Progenitor cell of endocrine pancreas (in vitro differentiated cells): ENCODE results near the gene ATXN7L1. TPM values are rescaled to one million over a fixed set of nuclear protein-coding genes. Genes with fewer than 3 reads are reported as not detected.

Source experiments
- DNase-seq: peaks from one replicate; pipeline ENCODE4 v3.0.0; 2021; ENCODE audit warnings: low spot score; ENCODE audit not compliant: unreplicated experiment
- H3K27ac Mint-ChIP-seq: 2 replicates; pipeline ENCODE4 v1.8.0; 2021; ENCODE audit warnings: mild to moderate bottlenecking, moderate library complexity, mixed read lengths
- H3K27me3 Mint-ChIP-seq: 2 replicates; pipeline ENCODE4 v1.8.0; 2021; ENCODE audit warnings: mixed read lengths
- H3K36me3 Mint-ChIP-seq: 2 replicates; pipeline ENCODE4 v1.8.0; 2022; ENCODE audit warnings: mixed read lengths; ENCODE audit not compliant: insufficient read depth
- H3K4me1 Mint-ChIP-seq: 2 replicates; pipeline ENCODE4 v1.8.0; 2021; ENCODE audit warnings: low read depth, mixed read lengths
- H3K4me3 Mint-ChIP-seq: 2 replicates; pipeline ENCODE4 v1.8.0; 2021; ENCODE audit warnings: low read depth, mild to moderate bottlenecking, moderate library complexity, mixed read lengths
- H3K9me3 Mint-ChIP-seq: 2 replicates; pipeline ENCODE4 v1.8.0; 2021; ENCODE audit warnings: low read depth, mixed read lengths
- total RNA-seq: library from RNA; stranded (reverse); gene quantifications from 2 replicates; pipeline ENCODE4 v1.2.1, GENCODE V29; 2021
- TF ChIP-seq, protein P1 (sequence below): fragments of 200-600 bp; sonication (generic); IDR thresholded peaks from one replicate; pipeline ENCODE4 v1.5.0; 2021; ENCODE audit warnings: antibody characterized with exemption, mild to moderate bottlenecking; ENCODE audit not compliant: unreplicated experiment

Gene ATXN7L1
- total RNA-seq, 1 donor from 2014 or later: 18.3 TPM

- Mint-ChIP-seq H3K9me3 (no peaks in the 10 kb centered on the region), H3K4me1 (no peaks in the 10 kb centered on the region), H3K27ac (no peak overlapping the region), H3K36me3 (no peaks in the 10 kb centered on the region), H3K4me3 (no peak overlapping the region), H3K27me3 (peaks cover 3% of the 10 kb centered on the region)
- no peak for DNase-seq
- TF ChIP-seq, protein P1, sequence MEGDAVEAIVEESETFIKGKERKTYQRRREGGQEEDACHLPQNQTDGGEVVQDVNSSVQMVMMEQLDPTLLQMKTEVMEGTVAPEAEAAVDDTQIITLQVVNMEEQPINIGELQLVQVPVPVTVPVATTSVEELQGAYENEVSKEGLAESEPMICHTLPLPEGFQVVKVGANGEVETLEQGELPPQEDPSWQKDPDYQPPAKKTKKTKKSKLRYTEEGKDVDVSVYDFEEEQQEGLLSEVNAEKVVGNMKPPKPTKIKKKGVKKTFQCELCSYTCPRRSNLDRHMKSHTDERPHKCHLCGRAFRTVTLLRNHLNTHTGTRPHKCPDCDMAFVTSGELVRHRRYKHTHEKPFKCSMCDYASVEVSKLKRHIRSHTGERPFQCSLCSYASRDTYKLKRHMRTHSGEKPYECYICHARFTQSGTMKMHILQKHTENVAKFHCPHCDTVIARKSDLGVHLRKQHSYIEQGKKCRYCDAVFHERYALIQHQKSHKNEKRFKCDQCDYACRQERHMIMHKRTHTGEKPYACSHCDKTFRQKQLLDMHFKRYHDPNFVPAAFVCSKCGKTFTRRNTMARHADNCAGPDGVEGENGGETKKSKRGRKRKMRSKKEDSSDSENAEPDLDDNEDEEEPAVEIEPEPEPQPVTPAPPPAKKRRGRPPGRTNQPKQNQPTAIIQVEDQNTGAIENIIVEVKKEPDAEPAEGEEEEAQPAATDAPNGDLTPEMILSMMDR: no peak
Measured at GRCh38 chr7:105596866-105597265, 279.5 kb downstream of the ATXN7L1 start.

DNA sequence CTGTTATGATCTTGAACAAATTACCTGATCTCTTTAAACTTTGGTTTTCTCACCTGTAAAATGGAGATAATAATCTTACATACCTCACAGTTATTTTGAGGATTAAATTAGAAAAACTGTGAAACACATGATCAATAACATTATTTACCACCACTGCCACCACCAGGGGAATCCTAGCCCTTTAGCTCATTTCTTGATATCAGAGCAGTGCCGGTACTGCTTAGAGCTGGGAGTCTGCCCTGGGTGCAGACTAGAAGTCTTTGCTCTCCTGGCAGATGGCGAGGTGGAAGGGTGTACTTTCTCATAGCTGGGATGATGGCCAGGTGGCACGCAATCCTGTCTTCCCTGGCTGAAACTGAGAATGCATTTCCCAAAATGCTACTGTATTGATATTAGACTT lies 282.4 kb downstream of the ATXN7L1 start:
- H3K27me3 Mint-ChIP-seq: peaks cover 3% of the 10 kb centered on the region
- DNase-seq: no peak
- no peak overlapping the region for H3K4me3 Mint-ChIP-seq
- H3K9me3 Mint-ChIP-seq: no peaks in the 10 kb centered on the region
- no peaks in the 10 kb centered on the region for H3K36me3 Mint-ChIP-seq
- peaks cover 2% of the 10 kb centered on the region for H3K4me1 Mint-ChIP-seq
- TF ChIP-seq, protein P1: peak; percentile 31
- no peak overlapping the region for H3K27ac Mint-ChIP-seq

- Mint-ChIP-seq H3K4me3 (no peak overlapping the region), H3K9me3 (no peaks in the 10 kb centered on the region), H3K27me3 (no peaks in the 10 kb centered on the region), H3K4me1 (peaks cover 2% of the 10 kb centered on the region), H3K36me3 (no peaks in the 10 kb centered on the region), H3K27ac (no peak overlapping the region)
- DNase-seq: no peak
- TF ChIP-seq, protein P1: no peak
Measured at GRCh38 chr7:105591522-105591921, 284.9 kb downstream of the ATXN7L1 start.

GRCh38 chr7:105590793-105591192 lies 285.6 kb downstream of the ATXN7L1 start:
- no peak overlapping the region for H3K27ac Mint-ChIP-seq
- H3K4me1 Mint-ChIP-seq: peaks cover 2% of the 10 kb centered on the region
- DNase-seq: no peak
- no peaks in the 10 kb centered on the region for H3K36me3 Mint-ChIP-seq
- no peak overlapping the region for H3K4me3 Mint-ChIP-seq
- TF ChIP-seq, protein P1: no peak
- H3K27me3 Mint-ChIP-seq: no peaks in the 10 kb centered on the region
- H3K9me3 Mint-ChIP-seq: no peaks in the 10 kb centered on the region

DNA sequence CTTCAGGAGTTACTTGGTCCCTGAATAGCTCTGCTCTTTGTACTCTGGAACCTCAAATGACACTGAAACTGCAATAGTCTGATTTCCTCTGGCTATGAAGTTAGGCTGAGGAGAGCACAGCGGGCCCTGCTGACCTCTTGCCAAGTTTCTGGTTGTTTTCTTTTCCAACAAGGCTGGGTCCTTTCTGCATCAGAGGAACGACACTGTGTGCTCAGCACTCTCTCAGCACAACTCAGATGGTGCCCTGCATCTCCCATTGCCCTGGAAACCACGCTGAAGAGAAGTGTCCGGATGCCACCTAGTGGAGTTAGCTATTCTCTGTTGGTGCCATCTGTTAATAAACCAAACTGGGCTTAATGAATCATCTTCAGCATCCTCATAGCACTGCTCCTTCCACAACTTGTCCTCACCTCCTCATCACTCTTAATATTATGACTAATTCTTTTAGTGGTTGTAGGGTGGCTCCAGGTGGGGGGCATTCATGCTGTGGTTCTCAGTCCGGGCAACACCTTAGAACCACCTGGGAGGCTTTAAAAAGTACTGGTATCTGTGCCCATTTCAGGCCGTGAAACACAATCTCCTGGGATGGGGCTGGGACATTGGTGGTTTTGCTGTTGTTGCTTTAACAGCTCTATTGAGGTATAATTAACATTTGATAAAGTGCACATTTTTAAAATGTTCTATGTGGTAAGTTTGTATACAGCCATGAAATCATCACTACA lies 286.9 kb downstream of the ATXN7L1 start:
- H3K27ac Mint-ChIP-seq: no peak overlapping the region
- DNase-seq: no peak
- H3K9me3 Mint-ChIP-seq: peaks cover under 1% of the 10 kb centered on the region

More for the DNA sequence above, 286.9 kb downstream of the ATXN7L1 start:
- Mint-ChIP-seq H3K27me3 (no peaks in the 10 kb centered on the region), H3K4me3 (no peak overlapping the region), H3K36me3 (no peaks in the 10 kb centered on the region), H3K4me1 (peaks cover 2% of the 10 kb centered on the region)
- TF ChIP-seq, protein P1: peak; percentile 58
